ENCODE results near the gene ANGPTL2. TPM values are rescaled to one million over a fixed set of nuclear protein-coding genes. Genes with fewer than 3 reads are reported as not detected.
A peak's percentile ranks its signal among the peaks of the same experiment; 100 is the strongest.

The ANGPTL2 gene
- total RNA-seq, 4 donors from 2014 or later, result 9.1 to 48.3 (median 12.1) TPM

DNA sequence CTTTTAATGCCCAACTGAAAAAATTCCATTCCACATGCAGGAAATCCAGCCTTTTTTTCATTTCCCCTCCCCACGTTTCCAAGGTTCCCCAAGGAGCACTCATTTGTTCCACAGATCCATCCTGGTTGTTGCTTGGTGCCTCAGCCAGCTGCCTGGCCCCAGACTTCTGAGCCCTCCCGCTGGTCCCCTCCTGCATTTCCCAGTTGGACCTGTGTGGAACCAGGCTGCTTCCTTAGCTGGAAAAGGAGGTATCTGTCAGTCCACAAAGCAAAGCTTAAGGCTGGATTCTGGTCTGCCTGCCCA is 44.8 kb downstream of the ANGPTL2 start:
- intact Hi-C loops (cut with DNase I; ENCODE audit: low total_unique reads), result loop anchor here (5.0 kb wide), 1 partner anchor 40 kb away; no protein-coding TSS in a partner anchor
- Histone ChIP-seq H3K4me3 (no peak overlapping the region), H3K36me3 (no peaks in the 10 kb centered on the region), H3K9me3 (no peaks in the 10 kb centered on the region), H3K27me3 (no peaks in the 10 kb centered on the region), H3K27ac (peak overlapping the region; percentile 2 to 46 (median 23)), H3K4me1 (peaks cover 29 to 41% of the 10 kb centered on the region in 2 donors)
- in situ Hi-C loops (cut with MboI; ENCODE audit: low sequenced_read_pairs in 4 of 4), result no loop called here
- no peak for ATAC-seq
- no peak for DNase-seq
- no peak for TF ChIP-seq POLR2A (IDR thresholded peaks at IDR 0.05)
- TF ChIP-seq, protein P1, sequence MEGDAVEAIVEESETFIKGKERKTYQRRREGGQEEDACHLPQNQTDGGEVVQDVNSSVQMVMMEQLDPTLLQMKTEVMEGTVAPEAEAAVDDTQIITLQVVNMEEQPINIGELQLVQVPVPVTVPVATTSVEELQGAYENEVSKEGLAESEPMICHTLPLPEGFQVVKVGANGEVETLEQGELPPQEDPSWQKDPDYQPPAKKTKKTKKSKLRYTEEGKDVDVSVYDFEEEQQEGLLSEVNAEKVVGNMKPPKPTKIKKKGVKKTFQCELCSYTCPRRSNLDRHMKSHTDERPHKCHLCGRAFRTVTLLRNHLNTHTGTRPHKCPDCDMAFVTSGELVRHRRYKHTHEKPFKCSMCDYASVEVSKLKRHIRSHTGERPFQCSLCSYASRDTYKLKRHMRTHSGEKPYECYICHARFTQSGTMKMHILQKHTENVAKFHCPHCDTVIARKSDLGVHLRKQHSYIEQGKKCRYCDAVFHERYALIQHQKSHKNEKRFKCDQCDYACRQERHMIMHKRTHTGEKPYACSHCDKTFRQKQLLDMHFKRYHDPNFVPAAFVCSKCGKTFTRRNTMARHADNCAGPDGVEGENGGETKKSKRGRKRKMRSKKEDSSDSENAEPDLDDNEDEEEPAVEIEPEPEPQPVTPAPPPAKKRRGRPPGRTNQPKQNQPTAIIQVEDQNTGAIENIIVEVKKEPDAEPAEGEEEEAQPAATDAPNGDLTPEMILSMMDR (IDR thresholded peaks at IDR 0.05 in 4 of 5, conservative IDR thresholded peaks at IDR 0.05 in 1 of 5), result no peak

DNA sequence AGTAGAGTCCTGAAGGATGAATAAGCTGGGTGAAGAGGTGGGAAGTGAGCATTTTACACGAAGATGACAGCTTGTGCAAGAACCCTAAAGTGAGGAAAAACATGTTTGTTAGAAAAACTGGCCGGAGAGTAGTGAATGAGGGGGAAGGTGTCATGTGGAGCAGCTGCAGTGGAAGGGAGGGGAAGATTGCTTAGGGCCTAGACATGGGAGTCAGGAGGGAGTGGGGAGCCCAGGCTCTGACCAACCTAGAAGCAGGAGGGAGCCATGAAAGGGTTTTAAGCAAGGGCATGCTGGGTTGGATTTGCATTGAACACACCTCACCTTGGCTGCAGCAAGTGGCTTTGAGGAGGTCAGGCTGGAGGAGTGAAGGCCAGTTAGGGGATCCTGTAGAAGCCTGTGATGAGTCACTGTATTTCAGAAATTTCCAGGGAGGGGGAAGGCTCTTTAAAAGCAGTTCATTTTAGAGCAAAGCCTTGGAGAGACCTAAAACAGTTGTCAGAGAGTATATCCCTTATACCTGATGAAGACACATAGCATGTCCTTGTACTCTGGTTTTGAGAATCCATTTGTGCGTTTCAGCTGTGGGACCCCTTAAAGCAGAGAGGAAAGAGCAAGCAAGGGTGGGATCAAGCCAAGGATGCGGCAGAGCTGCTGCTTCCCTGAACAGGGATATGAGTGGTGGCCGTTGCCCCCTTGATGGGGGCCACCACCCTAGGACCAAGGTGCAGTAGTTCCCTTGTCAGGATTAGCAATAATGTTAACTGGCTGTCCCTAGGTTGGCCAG is 45.4 kb downstream of the ANGPTL2 start:
- ATAC-seq (no peak), DNase-seq (no peak)
- no peak for TF ChIP-seq POLR2A (IDR thresholded peaks at IDR 0.05)
- TF ChIP-seq, protein P1 (IDR thresholded peaks at IDR 0.05 in 4 of 5, conservative IDR thresholded peaks at IDR 0.05 in 1 of 5), result no peak
- H3K27ac ChIP-seq, result peak overlapping the region in 3 of 4 donors; percentile 2 to 31 (median 21)
- no peaks in the 10 kb centered on the region for H3K9me3 ChIP-seq
- H3K27me3 ChIP-seq, result no peaks in the 10 kb centered on the region
- no peaks in the 10 kb centered on the region for H3K36me3 ChIP-seq
- intact Hi-C loops (cut with DNase I; ENCODE audit: low total_unique reads) (loop anchor here (5.0 kb wide), 1 partner anchor 40 kb away; no protein-coding TSS in a partner anchor), in situ Hi-C loops (cut with MboI; ENCODE audit: low sequenced_read_pairs in 4 of 4) (no loop called here)
- peaks cover 29 to 38% of the 10 kb centered on the region in 2 donors for H3K4me1 ChIP-seq
- H3K4me3 ChIP-seq, result no peak overlapping the region

DNA sequence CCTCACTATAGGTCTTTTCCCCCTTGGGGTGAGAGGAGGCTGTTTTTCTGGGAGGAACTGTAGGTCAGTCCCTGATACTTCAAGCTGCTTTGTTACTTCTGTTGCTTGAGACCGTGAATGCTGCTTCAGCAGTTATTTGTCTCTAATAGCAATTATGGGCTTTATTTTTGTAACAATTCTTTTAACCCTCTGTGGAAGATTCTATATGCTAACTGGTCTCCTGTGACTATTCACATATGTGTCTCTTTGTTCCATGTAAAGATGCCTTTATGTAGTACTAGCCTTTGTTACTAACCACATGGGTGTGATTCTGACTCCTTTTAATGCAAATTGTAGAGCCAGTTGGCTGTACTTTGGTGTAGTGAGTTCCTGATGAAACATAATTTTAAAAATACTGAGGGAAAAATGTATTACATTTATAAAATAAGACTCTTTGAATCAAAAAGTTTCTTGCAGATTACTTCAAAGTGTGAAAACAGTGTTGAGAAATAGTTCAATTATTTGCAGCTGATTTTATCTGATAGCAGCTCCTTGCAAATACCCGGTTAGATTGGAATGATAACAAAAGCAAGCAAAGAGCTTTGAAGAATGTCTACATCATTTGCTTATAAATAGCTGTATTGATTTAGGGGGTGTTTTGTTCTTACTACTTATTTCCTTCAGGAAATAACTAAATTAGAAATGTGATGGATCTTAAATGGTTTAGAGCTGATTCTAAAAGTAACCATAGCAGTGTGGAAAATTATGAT is 46.6 kb downstream of the ANGPTL2 start:
- no peak for TF ChIP-seq POLR2A (IDR thresholded peaks at IDR 0.05)
- TF ChIP-seq, protein P1 (IDR thresholded peaks at IDR 0.05 in 4 of 5, conservative IDR thresholded peaks at IDR 0.05 in 1 of 5), result no peak
- H3K36me3 ChIP-seq, result no peaks in the 10 kb centered on the region
- intact Hi-C loops (cut with DNase I; ENCODE audit: low total_unique reads) (loop anchor here (5.0 kb wide), 1 partner anchor 38 kb away; no protein-coding TSS in a partner anchor), in situ Hi-C loops (cut with MboI; ENCODE audit: low sequenced_read_pairs in 4 of 4) (no loop called here)
- H3K9me3 ChIP-seq, result no peaks in the 10 kb centered on the region
- H3K27me3 ChIP-seq, result no peaks in the 10 kb centered on the region
- ATAC-seq (no peak), DNase-seq (no peak)
- H3K4me1 ChIP-seq, result peaks cover 29 to 31% of the 10 kb centered on the region in 2 donors
- H3K27ac ChIP-seq, result peak overlapping the region in 3 of 4 donors; percentile 41 to 67 (median 41)
- no peak overlapping the region for H3K4me3 ChIP-seq

DNA sequence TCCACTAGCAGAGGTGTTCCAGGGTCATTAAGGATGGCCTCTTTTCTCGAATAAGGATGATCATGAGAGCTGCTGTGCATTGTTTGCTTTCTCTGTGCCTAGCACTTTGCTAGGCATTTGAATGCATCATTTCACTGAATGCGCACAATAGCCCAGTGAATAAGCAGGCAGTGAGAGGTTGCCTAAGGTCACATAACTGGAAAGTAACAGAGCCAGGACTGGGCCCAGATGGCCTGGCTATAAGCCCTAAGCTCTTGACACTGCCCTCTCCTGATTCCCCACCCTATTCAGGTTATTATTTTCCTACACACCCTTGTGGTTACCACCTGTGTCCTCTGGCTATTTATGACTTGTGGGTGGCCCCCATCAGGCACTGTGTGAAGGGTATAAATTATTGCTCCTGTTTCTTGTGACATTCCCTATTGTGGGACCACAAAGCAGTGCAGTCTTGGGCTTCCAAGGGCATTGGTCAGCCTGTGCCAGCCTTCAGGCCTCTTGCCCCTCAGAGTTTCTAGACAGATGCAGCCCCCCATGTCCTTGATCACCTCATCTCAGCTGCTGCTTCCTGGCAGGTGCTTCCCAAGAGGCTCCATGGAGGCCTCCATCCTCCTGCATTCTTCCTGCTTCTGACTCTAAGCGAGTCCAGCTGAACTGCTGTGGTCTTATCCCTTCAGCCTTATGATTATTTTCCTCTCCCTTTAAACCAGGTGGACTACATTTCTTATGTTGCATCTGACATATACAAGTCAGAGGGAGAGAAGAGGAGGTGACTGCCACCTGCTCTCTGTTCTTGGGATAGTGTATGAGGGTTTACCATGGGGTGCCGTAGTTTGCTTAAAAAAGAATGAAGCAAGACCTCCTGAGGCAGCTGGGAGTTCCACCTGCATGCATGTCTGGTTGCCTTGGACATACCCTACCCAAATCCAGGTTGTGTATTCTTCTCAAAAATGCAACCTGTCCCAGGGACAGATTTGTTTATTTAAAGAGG is 47.6 kb downstream of the ANGPTL2 start:
- in situ Hi-C loops (cut with MboI; ENCODE audit: low sequenced_read_pairs in 4 of 4) (no loop called here), intact Hi-C loops (cut with DNase I; ENCODE audit: low total_unique reads) (loop anchor here (5.0 kb wide), 1 partner anchor 38 kb away; no protein-coding TSS in a partner anchor)
- Histone ChIP-seq H3K36me3 (no peaks in the 10 kb centered on the region), H3K27ac (peak overlapping the region in 3 of 4 donors; percentile 41 to 67 (median 41)), H3K9me3 (no peaks in the 10 kb centered on the region), H3K27me3 (no peaks in the 10 kb centered on the region), H3K4me3 (no peak overlapping the region), H3K4me1 (peaks cover 29 to 31% of the 10 kb centered on the region in 2 donors)
- TF ChIP-seq POLR2A (IDR thresholded peaks at IDR 0.05), result no peak
- TF ChIP-seq, protein P1 (IDR thresholded peaks at IDR 0.05 in 4 of 5, conservative IDR thresholded peaks at IDR 0.05 in 1 of 5), result no peak
- DNase-seq (peak; percentile 24 to 54), ATAC-seq (peak; percentile 79 to 93)

Measured in gastrocnemius medialis (tissue), 4 donors.